ENCODE results near the gene USP48. TPM values are rescaled to one million over a fixed set of nuclear protein-coding genes. Genes with fewer than 3 reads are reported as not detected.
"Not testable (repeated sequence)": the region's sequence is repeated elsewhere in the genome, so short reads cannot be mapped to it uniquely, and the experiment has no call there.

The USP48 gene
- total RNA-seq, 1 donor from 2014 or later: 86.5 TPM

DNA sequence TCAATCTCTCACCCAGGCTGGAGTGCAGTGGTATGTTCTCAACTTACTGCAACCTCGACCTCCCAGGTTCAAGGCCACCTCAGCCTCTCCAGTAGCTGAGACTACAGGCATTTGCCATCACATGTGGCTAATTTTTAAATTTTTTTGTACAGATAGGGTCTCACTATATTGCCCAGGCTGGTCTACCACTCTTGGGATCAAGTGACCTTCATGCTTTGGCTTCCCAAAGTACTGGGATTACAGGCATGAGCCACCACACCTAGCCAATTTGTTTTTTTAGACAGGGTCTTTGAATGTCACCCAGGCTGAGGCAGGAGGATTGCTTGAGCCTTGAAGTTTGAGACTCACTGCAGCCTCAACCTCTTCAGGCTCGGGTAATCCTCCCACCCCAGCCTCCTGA lies 10.2 kb upstream of the USP48 start:
- Mint-ChIP-seq H3K36me3 (no peaks in the 10 kb centered on the region), H3K4me3 (no peak overlapping the region), H3K27me3 (ENCODE audit: low read depth) (no peaks in the 10 kb centered on the region), H3K27ac (no peak overlapping the region), H3K9me3 (peaks cover 10% of the 10 kb centered on the region), H3K4me1 (no peaks in the 10 kb centered on the region)
- TF ChIP-seq, protein P1, sequence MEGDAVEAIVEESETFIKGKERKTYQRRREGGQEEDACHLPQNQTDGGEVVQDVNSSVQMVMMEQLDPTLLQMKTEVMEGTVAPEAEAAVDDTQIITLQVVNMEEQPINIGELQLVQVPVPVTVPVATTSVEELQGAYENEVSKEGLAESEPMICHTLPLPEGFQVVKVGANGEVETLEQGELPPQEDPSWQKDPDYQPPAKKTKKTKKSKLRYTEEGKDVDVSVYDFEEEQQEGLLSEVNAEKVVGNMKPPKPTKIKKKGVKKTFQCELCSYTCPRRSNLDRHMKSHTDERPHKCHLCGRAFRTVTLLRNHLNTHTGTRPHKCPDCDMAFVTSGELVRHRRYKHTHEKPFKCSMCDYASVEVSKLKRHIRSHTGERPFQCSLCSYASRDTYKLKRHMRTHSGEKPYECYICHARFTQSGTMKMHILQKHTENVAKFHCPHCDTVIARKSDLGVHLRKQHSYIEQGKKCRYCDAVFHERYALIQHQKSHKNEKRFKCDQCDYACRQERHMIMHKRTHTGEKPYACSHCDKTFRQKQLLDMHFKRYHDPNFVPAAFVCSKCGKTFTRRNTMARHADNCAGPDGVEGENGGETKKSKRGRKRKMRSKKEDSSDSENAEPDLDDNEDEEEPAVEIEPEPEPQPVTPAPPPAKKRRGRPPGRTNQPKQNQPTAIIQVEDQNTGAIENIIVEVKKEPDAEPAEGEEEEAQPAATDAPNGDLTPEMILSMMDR (IDR thresholded peaks at IDR 0.05; ENCODE audit: unreplicated experiment): no peak
- DNase-seq (ENCODE audit: low spot score in 2 of 2, unreplicated experiment in 2 of 2): no peak

DNA sequence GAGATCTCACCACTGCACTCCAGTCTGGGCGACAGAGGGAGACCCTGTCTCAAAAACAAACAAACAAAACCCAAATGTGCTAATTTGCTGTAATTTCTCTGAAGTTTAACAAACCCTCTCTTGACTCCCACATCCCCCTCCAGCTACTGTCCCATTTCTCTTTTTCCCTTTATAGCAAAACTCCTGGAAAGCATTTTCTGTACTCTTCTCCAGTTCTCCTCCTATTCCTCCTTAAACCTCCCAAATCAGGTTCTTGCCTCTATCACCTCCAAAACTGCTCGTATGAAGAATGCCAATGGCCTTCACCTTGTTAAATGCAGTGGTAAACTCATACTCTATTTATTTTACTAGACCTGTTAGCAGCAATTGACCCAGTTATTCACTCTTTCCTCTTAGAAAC lies 3.7 kb upstream of the USP48 start:
- TF ChIP-seq, protein P1 (IDR thresholded peaks at IDR 0.05; ENCODE audit: unreplicated experiment): no peak
- H3K4me3 Mint-ChIP-seq: no peak overlapping the region
- no peak overlapping the region for H3K27ac Mint-ChIP-seq
- H3K36me3 Mint-ChIP-seq: no peaks in the 10 kb centered on the region
- no peaks in the 10 kb centered on the region for H3K9me3 Mint-ChIP-seq
- H3K4me1 Mint-ChIP-seq: peaks cover 3% of the 10 kb centered on the region
- no peak for DNase-seq (ENCODE audit: low spot score in 2 of 2, unreplicated experiment in 2 of 2)
- H3K27me3 Mint-ChIP-seq (ENCODE audit: low read depth): no peaks in the 10 kb centered on the region

DNA sequence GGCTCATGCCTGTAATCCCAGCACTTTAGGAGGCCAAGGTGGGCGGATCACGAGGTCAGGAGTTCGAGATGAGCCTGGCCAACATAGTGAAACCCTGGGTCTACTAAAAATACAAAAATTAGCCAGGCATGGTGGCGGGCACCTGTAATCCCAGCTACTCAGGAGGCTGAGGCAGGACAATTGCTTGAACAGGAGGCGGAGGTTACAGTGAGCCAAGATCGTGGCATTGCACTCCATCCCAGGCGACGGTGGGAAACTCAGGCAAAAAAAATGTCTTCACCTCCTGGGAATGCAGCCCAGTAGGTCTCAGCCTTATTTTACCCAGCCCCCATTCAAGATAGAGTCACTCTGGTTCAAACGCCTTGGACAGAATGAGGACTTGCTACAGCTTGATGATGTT lies 2.8 kb upstream of the USP48 start:
- not testable (repeated sequence) for H3K9me3 Mint-ChIP-seq; H3K27ac Mint-ChIP-seq; H3K4me1 Mint-ChIP-seq; H3K27me3 Mint-ChIP-seq (ENCODE audit: low read depth); DNase-seq (ENCODE audit: low spot score in 2 of 2, unreplicated experiment in 2 of 2); H3K4me3 Mint-ChIP-seq; H3K36me3 Mint-ChIP-seq

DNA sequence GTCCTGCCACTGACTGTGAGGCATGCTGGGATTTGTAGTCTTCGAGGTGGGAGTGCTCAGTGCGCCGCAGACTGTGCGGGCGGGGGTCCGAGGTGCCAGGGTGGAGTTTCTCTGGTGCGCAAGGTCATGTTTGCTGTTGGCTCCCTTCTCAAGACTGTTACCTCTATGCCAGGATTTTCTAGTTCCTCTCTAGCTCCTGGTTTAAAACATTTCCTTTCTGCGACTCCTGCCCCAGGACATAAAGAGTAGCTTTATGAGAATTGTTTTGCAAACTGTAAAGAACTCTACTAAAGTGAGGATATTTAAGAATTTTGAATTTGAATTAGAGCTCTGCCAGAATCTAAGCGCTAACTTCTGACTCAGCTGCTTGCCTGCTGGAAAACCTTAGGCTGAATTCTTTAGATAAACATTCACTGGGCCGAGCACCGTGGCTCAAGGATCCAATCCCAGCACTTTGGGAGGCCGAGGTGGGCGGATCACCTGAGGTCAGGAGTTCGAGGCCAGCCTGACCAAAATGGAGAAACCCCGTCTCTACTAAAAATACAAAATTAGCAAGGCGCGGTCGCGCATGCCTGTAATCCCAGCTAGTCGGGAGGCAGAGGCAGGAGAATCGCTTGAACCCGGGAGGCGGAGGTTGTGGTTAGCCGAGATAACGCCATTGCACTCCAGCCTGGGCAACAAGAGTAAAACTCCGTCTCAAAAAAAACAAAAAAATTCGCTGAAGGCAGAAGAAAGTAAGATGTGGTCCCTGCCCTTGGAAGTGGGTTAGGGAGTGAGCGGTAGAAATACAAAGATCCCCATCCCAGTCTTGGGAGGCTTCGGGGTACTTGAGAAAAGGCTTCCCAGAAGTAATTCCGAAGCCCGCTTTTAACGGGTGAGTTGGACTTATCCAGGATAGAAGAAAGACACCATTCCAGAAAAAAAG lies 992 bp upstream of the USP48 start:
- peaks cover 2% of the 10 kb centered on the region for H3K36me3 Mint-ChIP-seq
- H3K4me3 Mint-ChIP-seq: peak overlapping the region; percentile 88
- H3K27me3 Mint-ChIP-seq (ENCODE audit: low read depth): no peaks in the 10 kb centered on the region
- TF ChIP-seq, protein P1 (IDR thresholded peaks at IDR 0.05; ENCODE audit: unreplicated experiment): no peak
- H3K4me1 Mint-ChIP-seq: peaks cover 13% of the 10 kb centered on the region
- DNase-seq (ENCODE audit: low spot score in 2 of 2, unreplicated experiment in 2 of 2): no peak
- H3K27ac Mint-ChIP-seq: peak overlapping the region; percentile 100
- no peaks in the 10 kb centered on the region for H3K9me3 Mint-ChIP-seq

DNA sequence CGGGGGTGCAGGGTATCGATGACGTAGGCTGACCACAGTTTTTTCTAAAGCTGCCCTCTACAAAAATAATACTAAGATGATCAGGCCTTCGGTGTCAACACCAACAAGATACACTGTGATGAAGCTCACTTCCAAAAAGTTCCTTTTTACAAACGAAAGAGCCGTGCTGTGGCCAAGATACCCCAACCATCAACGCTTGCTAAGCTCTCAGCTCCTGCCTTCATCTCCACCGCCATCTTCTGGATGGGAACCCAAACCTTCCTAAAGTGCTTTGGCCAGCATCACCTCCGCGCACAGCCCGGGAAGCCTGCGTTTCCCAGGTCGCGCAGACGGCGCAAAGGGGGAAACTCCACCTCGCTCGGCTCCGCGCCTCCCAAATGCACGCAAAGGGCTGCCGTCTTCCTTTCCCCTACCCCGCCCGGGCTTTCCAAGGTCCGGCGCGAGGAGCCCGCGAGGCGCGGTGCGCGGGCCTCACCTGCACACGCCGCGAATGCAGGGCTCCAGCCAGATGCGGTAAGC lies 541 bp downstream of the USP48 start:
- no peaks in the 10 kb centered on the region for H3K27me3 Mint-ChIP-seq (ENCODE audit: low read depth)
- peaks cover under 1% of the 10 kb centered on the region for H3K9me3 Mint-ChIP-seq
- H3K27ac Mint-ChIP-seq: peak overlapping the region; percentile 98
- TF ChIP-seq, protein P1 (IDR thresholded peaks at IDR 0.05; ENCODE audit: unreplicated experiment): no peak
- peak overlapping the region; percentile 88 for H3K4me3 Mint-ChIP-seq
- H3K4me1 Mint-ChIP-seq: peaks cover 13% of the 10 kb centered on the region
- peak in 1 of 2 experiments; percentile 34 for DNase-seq (ENCODE audit: low spot score in 2 of 2, unreplicated experiment in 2 of 2)
- peaks cover 8% of the 10 kb centered on the region for H3K36me3 Mint-ChIP-seq

DNA sequence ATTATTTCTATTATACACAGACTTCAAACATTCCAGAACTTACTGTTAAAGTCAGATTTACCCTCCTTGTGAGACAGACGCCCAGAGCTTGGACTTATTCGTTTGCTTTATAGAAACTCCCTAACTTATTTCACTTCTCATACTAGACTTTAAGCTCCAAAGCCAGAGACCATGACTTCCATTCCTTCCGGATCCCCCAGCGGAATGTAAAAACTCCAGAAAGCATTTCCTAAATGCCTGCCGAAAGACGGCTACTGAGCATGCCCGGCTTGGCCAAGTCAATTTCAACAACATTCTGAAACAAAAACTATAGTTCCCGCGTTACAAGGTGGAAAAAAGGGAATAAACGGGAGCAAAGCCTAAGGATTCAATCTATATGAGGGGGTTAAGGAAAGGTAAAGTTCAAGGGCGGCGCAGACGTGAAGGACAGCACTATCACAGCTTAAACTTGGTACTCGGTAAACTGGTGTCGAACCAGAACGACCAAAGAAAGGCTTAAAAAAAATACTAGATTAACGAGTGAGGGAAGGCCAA lies 1.1 kb downstream of the USP48 start:
- no peaks in the 10 kb centered on the region for H3K27me3 Mint-ChIP-seq (ENCODE audit: low read depth)
- peak overlapping the region; percentile 88 for H3K4me3 Mint-ChIP-seq
- TF ChIP-seq, protein P1 (IDR thresholded peaks at IDR 0.05; ENCODE audit: unreplicated experiment): no peak
- H3K4me1 Mint-ChIP-seq: peaks cover 13% of the 10 kb centered on the region
- peaks cover 3% of the 10 kb centered on the region for H3K9me3 Mint-ChIP-seq
- H3K36me3 Mint-ChIP-seq: peaks cover 10% of the 10 kb centered on the region
- peak in 1 of 2 experiments; percentile 47 for DNase-seq (ENCODE audit: low spot score in 2 of 2, unreplicated experiment in 2 of 2)
- peak overlapping the region; percentile 98 for H3K27ac Mint-ChIP-seq

Measured in mesothelial cell of epicardium (in vitro differentiated cells).